Suprapubic skin (tissue), 4 donors: Measurements from ENCODE around the gene GNPAT. TPM values are rescaled to one million over a fixed set of nuclear protein-coding genes. Genes with fewer than 3 reads are reported as not detected.

ENCODE experiments used
- DNase-seq, 2 donors: peaks; one replicate each; pipeline ENCODE4 v3.0.0-alpha.2; 2019; ENCODE audit warnings: low spot score in 2 of 2
- H3K27ac ChIP-seq: fragments of 200-600 bp; sonication (generic); one replicate; pipeline ENCODE4 v1.5.1; 2019
- H3K27me3 ChIP-seq: fragments of 200-600 bp; sonication (generic); one replicate; pipeline ENCODE4 v1.5.1; 2019
- H3K36me3 ChIP-seq: fragments of 200-600 bp; sonication (generic); one replicate; pipeline ENCODE4 v1.5.1; 2019
- H3K4me1 ChIP-seq: fragments of 200-600 bp; sonication (generic); one replicate; pipeline ENCODE4 v1.5.1; 2019
- H3K4me3 ChIP-seq: fragments of 200-600 bp; sonication (generic); one replicate; pipeline ENCODE4 v1.5.1; 2019; ENCODE audit warnings: mild to moderate bottlenecking
- H3K9me3 ChIP-seq: fragments of 200-600 bp; sonication (generic); one replicate; pipeline ENCODE4 v1.5.1; 2019
- CTCF ChIP-seq, 2 donors: fragments of 200-600 bp in 1 of 2; fragments of 450-650 bp in 1 of 2; sonication (generic) in 1 of 2; IDR thresholded peaks; one replicate each; pipeline ENCODE4 v1.5.1; 2016 to 2019; ENCODE audit warnings: antibody characterized with exemption in 2 of 2, mild to moderate bottlenecking in 1 of 2, moderate library complexity in 1 of 2
- EP300 ChIP-seq: sonication (generic); formaldehyde crosslinking; IDR thresholded peaks from one replicate; pipeline ENCODE4 v1.6.1; 2017; ENCODE audit warnings: antibody characterized with exemption
- POLR2A ChIP-seq, 2 donors: fragments of 450-650 bp; IDR thresholded peaks; one replicate each; pipeline ENCODE4 v1.6.1; 2017; ENCODE audit warnings: antibody characterized with exemption in 2 of 2, mild to moderate bottlenecking in 2 of 2, moderate library complexity in 2 of 2
- POLR2AphosphoS5 ChIP-seq, 3 donors: sonication (generic); formaldehyde crosslinking; IDR thresholded peaks; one replicate each; pipeline ENCODE4 v1.6.1; 2017; ENCODE audit warnings: antibody characterized with exemption in 3 of 3
- WGBS: methylation state at CpG from one replicate; pipeline ENCODE4 v1.1.5; 2018; 5-methylcytosine and 5-hydroxymethylcytosine counted together
- total RNA-seq, 4 donors: library from RNA; depleted of rRNA; stranded (reverse); fragments of >200 nt; gene quantifications; one replicate each; pipeline ENCODE4 v1.1.0, GENCODE V29; 2016

GNPAT gene
- total RNA-seq, 4 donors from 2014 or later, result 32.5 to 56.9 (median 42.7) TPM

- WGBS, result 94% methylated on average over 10 of the region's 10 CpGs
- H3K27me3 ChIP-seq, result no peaks in the 10 kb centered on the region
- H3K4me3 ChIP-seq, result no peak overlapping the region
- H3K9me3 ChIP-seq, result no peaks in the 10 kb centered on the region
- no peaks in the 10 kb centered on the region for H3K4me1 ChIP-seq
- no peak for TF ChIP-seq POLR2A (IDR thresholded peaks at IDR 0.05)
- no peak for TF ChIP-seq CTCF (IDR thresholded peaks at IDR 0.05)
- TF ChIP-seq POLR2AphosphoS5 (IDR thresholded peaks at IDR 0.05), result no peak
- no peak for TF ChIP-seq EP300
- no peaks in the 10 kb centered on the region for H3K36me3 ChIP-seq
- no peak overlapping the region for H3K27ac ChIP-seq
- peak in 1 of 2 donors; percentile 23 for DNase-seq
These were observed 69.5 kb downstream of the GNPAT start for GRCh38 chr1:231310391-231310934.

- 62% methylated on average over 8 of the region's 8 CpGs for WGBS
- H3K36me3 ChIP-seq, result no peaks in the 10 kb centered on the region
- H3K9me3 ChIP-seq, result no peaks in the 10 kb centered on the region
- TF ChIP-seq POLR2A (IDR thresholded peaks at IDR 0.05), result no peak
- no peak for TF ChIP-seq POLR2AphosphoS5 (IDR thresholded peaks at IDR 0.05)
- TF ChIP-seq EP300, result no peak
- TF ChIP-seq CTCF (IDR thresholded peaks at IDR 0.05), result no peak
- no peak overlapping the region for H3K27ac ChIP-seq
- no peaks in the 10 kb centered on the region for H3K27me3 ChIP-seq
- H3K4me3 ChIP-seq, result no peak overlapping the region
- peak in 1 of 2 donors; percentile 41 for DNase-seq
- no peaks in the 10 kb centered on the region for H3K4me1 ChIP-seq
These were observed 70.9 kb downstream of the GNPAT start for GRCh38 chr1:231311720-231312431.

GRCh38 chr1:231312432-231312788, 71.4 kb downstream of the GNPAT start:
- Histone ChIP-seq H3K4me1 (no peaks in the 10 kb centered on the region), H3K27me3 (no peaks in the 10 kb centered on the region), H3K9me3 (no peaks in the 10 kb centered on the region), H3K27ac (no peak overlapping the region), H3K4me3 (no peak overlapping the region), H3K36me3 (no peaks in the 10 kb centered on the region)
- 87% methylated on average over 5 of the region's 5 CpGs for WGBS
- TF ChIP-seq EP300 (no peak), CTCF (IDR thresholded peaks at IDR 0.05) (no peak), POLR2AphosphoS5 (IDR thresholded peaks at IDR 0.05) (no peak), POLR2A (IDR thresholded peaks at IDR 0.05) (no peak)
- peak in 1 of 2 donors; percentile 43 for DNase-seq

GRCh38 chr1:231313661-231314060, 72.6 kb downstream of the GNPAT start:
- Histone ChIP-seq H3K36me3 (no peaks in the 10 kb centered on the region), H3K4me3 (no peak overlapping the region), H3K4me1 (no peaks in the 10 kb centered on the region), H3K27ac (no peak overlapping the region), H3K9me3 (no peaks in the 10 kb centered on the region), H3K27me3 (no peaks in the 10 kb centered on the region)
- peak in 1 of 2 donors; percentile 45 for DNase-seq
- no peak for TF ChIP-seq CTCF (IDR thresholded peaks at IDR 0.05)
- TF ChIP-seq POLR2A (IDR thresholded peaks at IDR 0.05), result no peak
- TF ChIP-seq POLR2AphosphoS5 (IDR thresholded peaks at IDR 0.05), result no peak
- no peak for TF ChIP-seq EP300
- 87% methylated on average over 4 of the region's 4 CpGs for WGBS

DNA sequence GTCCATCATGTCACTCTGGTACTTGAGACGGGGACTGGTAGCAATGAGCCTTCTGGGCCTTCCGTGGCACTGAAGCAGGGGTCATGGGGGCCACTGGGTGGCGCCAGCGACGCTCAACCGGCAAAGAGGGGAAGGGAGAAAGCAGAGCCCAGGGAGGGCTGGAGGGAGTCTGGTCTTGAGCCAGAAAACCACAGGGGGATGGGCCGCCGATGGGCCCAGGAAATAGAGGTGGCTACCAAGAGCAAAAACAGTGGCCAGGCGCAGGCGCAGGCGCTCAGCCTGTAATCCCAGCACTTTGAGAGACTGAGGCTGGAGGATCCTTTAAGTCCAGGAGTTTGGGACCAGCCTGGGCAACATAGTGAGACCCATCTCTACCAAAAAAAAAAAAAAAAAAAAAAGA, 74.9 kb downstream of the GNPAT start:
- Histone ChIP-seq H3K9me3 (no peaks in the 10 kb centered on the region), H3K36me3 (no peaks in the 10 kb centered on the region), H3K4me1 (no peaks in the 10 kb centered on the region), H3K4me3 (no peak overlapping the region), H3K27ac (no peak overlapping the region), H3K27me3 (no peaks in the 10 kb centered on the region)
- no peak for TF ChIP-seq POLR2A (IDR thresholded peaks at IDR 0.05)
- TF ChIP-seq CTCF (IDR thresholded peaks at IDR 0.05), result peak in 1 of 2 donors; percentile 43
- peak in 1 of 2 donors; percentile 74 for DNase-seq
- WGBS, result 46% methylated on average over 11 of the region's 11 CpGs
